Right lobe of liver (tissue), 4 donors: Measurements from ENCODE around the gene RBM4.

Source experiments
- POLR2A ChIP-seq: fragments of 450-650 bp; IDR thresholded peaks from one replicate; pipeline ENCODE4 v1.6.1; 2017; ENCODE audit warnings: antibody characterized with exemption, mild to moderate bottlenecking
- TF ChIP-seq, protein P1 (sequence below), 4 donors: fragments of 200-600 bp in 3 of 4; fragments of 450-650 bp in 1 of 4; IDR thresholded peaks; one replicate each; pipeline versions ENCODE4 v1.5.1 to v1.8.0; 2016 to 2022; ENCODE audit warnings: antibody characterized with exemption in 4 of 4, mild to moderate bottlenecking in 2 of 4
- donor health status: DM: no; HTN: no; CAD: no.
- donor health status: DM: no; HTN: no; CAD: no.
- donor health status: DM: no; HTN: yes; CAD: no.

DNA sequence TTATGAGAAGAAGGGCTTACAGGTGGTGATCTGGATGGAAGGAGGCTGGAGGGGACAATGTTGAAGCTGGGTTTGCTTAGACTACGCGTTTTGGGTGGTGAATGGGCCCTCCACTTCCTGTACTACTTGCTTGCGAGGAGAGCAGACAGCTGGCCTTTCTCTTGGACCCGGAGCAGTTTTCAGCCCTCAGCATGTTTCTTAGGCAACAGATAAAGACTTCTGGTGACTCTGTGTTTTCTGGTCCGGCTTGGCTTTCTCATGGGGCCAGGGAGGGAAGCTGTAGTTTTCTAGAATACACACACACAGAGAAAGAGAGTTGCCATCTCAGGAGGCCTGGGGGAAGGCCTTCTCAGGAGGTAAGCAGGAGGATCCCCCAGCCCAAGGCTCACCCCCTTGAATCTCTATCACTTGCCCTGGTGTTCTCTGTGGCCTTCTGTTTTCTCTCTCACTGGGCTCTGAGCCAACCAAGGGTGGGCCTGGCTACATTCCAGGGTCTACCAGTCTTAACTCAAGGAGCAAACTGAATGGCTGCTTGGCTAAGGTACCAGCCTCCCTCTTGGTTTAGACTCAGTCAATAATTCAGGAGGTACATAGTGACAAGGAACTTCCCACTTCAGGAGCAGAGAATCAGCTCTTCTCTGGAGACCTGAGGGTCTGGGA, 43.1 kb upstream of the RBM4 start:
- TF ChIP-seq, protein P1, sequence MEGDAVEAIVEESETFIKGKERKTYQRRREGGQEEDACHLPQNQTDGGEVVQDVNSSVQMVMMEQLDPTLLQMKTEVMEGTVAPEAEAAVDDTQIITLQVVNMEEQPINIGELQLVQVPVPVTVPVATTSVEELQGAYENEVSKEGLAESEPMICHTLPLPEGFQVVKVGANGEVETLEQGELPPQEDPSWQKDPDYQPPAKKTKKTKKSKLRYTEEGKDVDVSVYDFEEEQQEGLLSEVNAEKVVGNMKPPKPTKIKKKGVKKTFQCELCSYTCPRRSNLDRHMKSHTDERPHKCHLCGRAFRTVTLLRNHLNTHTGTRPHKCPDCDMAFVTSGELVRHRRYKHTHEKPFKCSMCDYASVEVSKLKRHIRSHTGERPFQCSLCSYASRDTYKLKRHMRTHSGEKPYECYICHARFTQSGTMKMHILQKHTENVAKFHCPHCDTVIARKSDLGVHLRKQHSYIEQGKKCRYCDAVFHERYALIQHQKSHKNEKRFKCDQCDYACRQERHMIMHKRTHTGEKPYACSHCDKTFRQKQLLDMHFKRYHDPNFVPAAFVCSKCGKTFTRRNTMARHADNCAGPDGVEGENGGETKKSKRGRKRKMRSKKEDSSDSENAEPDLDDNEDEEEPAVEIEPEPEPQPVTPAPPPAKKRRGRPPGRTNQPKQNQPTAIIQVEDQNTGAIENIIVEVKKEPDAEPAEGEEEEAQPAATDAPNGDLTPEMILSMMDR (IDR thresholded peaks at IDR 0.05) = no peak
- TF ChIP-seq POLR2A = no peak
